Kidney (tissue), 14 donors: Measurements from ENCODE around the gene C6. TPM values are rescaled to one million over a fixed set of nuclear protein-coding genes. Genes with fewer than 3 reads are reported as not detected.

ENCODE experiments used
- DNase-seq, 5 donors: peaks; one replicate each; pipeline ENCODE4 v3.0.0-alpha.2; 2013 to 2020
- FAIRE-seq: peaks from 2 replicates; lab custom pipeline; 2012; peaks lifted over from hg19 to GRCh38; lab: Jason Lieb, UNC
- H3K27ac ChIP-seq, 2 donors: one replicate each; pipeline ENCODE4 v1.7.0; 2013; ENCODE audit warnings: low read depth in 2 of 2, low read length in 2 of 2, inconsistent platforms in 1 of 2
- H3K27me3 ChIP-seq: one replicate; pipeline ENCODE4 v1.7.1; 2013; ENCODE audit warnings: low read length, inconsistent platforms; ENCODE audit not compliant: control insufficient read depth, insufficient read depth
- H3K36me3 ChIP-seq, 3 donors: one replicate each; pipeline versions ENCODE4 v1.7.0 to v1.7.1; 2013; ENCODE audit warnings: low read length in 3 of 3, control low read depth in 1 of 3, inconsistent platforms in 1 of 3; ENCODE audit not compliant: insufficient read depth in 3 of 3, control insufficient read depth in 2 of 3
- H3K4me1 ChIP-seq, 3 donors: one replicate each; pipeline versions ENCODE4 v1.7.0 to v1.7.1; 2013; ENCODE audit warnings: low read length in 3 of 3, inconsistent platforms in 1 of 3, low read depth in 1 of 3; ENCODE audit not compliant: control insufficient read depth in 2 of 3, insufficient read depth in 2 of 3
- H3K4me3 ChIP-seq, 3 donors: one replicate each; pipeline versions ENCODE4 v1.7.0 to v1.8.1; 2013; ENCODE audit warnings: low read length in 3 of 3, control low read depth in 1 of 3, inconsistent platforms in 1 of 3
- H3K9ac ChIP-seq, 3 donors: one replicate each; pipeline versions ENCODE4 v1.7.0 to v1.7.1; 2013; ENCODE audit warnings: low read length in 3 of 3, control low read depth in 1 of 3, inconsistent platforms in 1 of 3
- H3K9me3 ChIP-seq, 3 donors: one replicate each; pipeline versions ENCODE4 v1.7.0 to v1.7.1; 2013; ENCODE audit warnings: low read length in 3 of 3, control low read depth in 1 of 3, inconsistent platforms in 1 of 3; ENCODE audit not compliant: control insufficient read depth in 2 of 3, insufficient read depth in 1 of 3
- CTCF ChIP-seq: IDR thresholded peaks from 3 replicates; pipeline ENCODE4 v1.5.1; 2012; ENCODE audit warnings: mild to moderate bottlenecking, moderate library complexity, borderline replicate concordance; ENCODE audit not compliant: insufficient read depth; ENCODE audit errors: extremely low read depth
- intact Hi-C: fragments of 100-400 bp; cut with DNase I; formaldehyde crosslinking; loops from one replicate; pipeline ENCODE4 v1.11.1; 2022
- polyA plus RNA-seq: library from polyadenylated mRNA; stranded (reverse); fragments of 350-450 nt; fragmentation: Illumina TruSeq; extraction: RNeasy Lipid Tissue Mini Kit (QIAGEN cat#74804); gene quantifications from one replicate; pipeline ENCODE4 v1.2.3, GENCODE V29; 2014; ENCODE audit warnings: low read depth, low replicate concordance; ENCODE audit not compliant: insufficient read depth
- total RNA-seq: library from RNA; stranded (reverse); fragmentation: NEBNext Ultra II Directional; extraction: Animal tissue kit (Norgen Biotek cat#: 25700); gene quantifications from one replicate; pipeline ENCODE4 v1.2.1, GENCODE V29; 2021
- donor health status: control.
- donor health status: control.
- donor health status: control.
- donor health status: control.
- donor health status: control.
- donor health status: DM: yes; HTN: yes; CAD: no.
- donor health status: Normal renal cell carcinoma (clear cell type).

Gene C6
- total and polyA plus RNA-seq, 2 donors from 2014 or later = 5.2 to 46.2 TPM

GRCh38 chr5:41120600-41120999, 92.7 kb downstream of the C6 start:
- no peak for TF ChIP-seq CTCF
- Histone ChIP-seq H3K27ac (no peak overlapping the region), H3K36me3 (no peaks in the 10 kb centered on the region), H3K4me1 (no peaks in the 10 kb centered on the region), H3K9me3 (no peaks in the 10 kb centered on the region), H3K9ac (no peak overlapping the region), H3K27me3 (no peaks in the 10 kb centered on the region), H3K4me3 (no peak overlapping the region)
- intact Hi-C loops = no loop called here
- FAIRE-seq = no peak
- no peak for DNase-seq

GRCh38 chr5:41118177-41118576, 95.2 kb downstream of the C6 start:
- Histone ChIP-seq H3K27me3 (no peaks in the 10 kb centered on the region), H3K9me3 (no peaks in the 10 kb centered on the region), H3K9ac (no peak overlapping the region), H3K4me1 (no peaks in the 10 kb centered on the region), H3K4me3 (no peak overlapping the region), H3K27ac (no peak overlapping the region), H3K36me3 (no peaks in the 10 kb centered on the region)
- TF ChIP-seq CTCF = no peak
- FAIRE-seq = no peak
- DNase-seq = no peak
- intact Hi-C loops = no loop called here

GRCh38 chr5:41115281-41115680, 98.1 kb downstream of the C6 start:
- Histone ChIP-seq H3K36me3 (no peaks in the 10 kb centered on the region), H3K9me3 (no peaks in the 10 kb centered on the region), H3K9ac (no peak overlapping the region), H3K4me1 (no peaks in the 10 kb centered on the region), H3K27me3 (no peaks in the 10 kb centered on the region), H3K4me3 (no peak overlapping the region), H3K27ac (no peak overlapping the region)
- FAIRE-seq (no peak), DNase-seq (peak in 1 of 5 donors; percentile 4)
- no peak for TF ChIP-seq CTCF
- intact Hi-C loops = no loop called here
